ENCODE results near the gene PWP1. TPM values are rescaled to one million over a fixed set of nuclear protein-coding genes. Genes with fewer than 3 reads are reported as not detected.

PWP1 gene
- total RNA-seq, 1 donor from 2014 or later, result 63.2 TPM

- no peaks in the 10 kb centered on the region for H3K27me3 Mint-ChIP-seq
- H3K4me1 Mint-ChIP-seq, result peaks cover 1% of the 10 kb centered on the region
Observed at GRCh38 chr12:107732365-107732764, 46.8 kb downstream of the PWP1 start.

GRCh38 chr12:107734139-107734538 is 48.5 kb downstream of the PWP1 start:
- no peak for DNase-seq
- Mint-ChIP-seq H3K27ac (no peak overlapping the region), H3K27me3 (no peaks in the 10 kb centered on the region), H3K4me3 (no peak overlapping the region), H3K36me3 (ENCODE audit: low read depth) (peaks cover 51% of the 10 kb centered on the region), H3K4me1 (peaks cover 5% of the 10 kb centered on the region), H3K9me3 (no peaks in the 10 kb centered on the region)
- intact Hi-C loops (cut with micrococcal nuclease), result no loop called here

More at GRCh38 chr12:107732365-107732764, 46.8 kb downstream of the PWP1 start:
- Mint-ChIP-seq H3K27ac (no peak overlapping the region), H3K36me3 (ENCODE audit: low read depth) (peaks cover 34% of the 10 kb centered on the region), H3K4me3 (no peak overlapping the region), H3K9me3 (no peaks in the 10 kb centered on the region)
- intact Hi-C loops (cut with micrococcal nuclease), result no loop called here
- DNase-seq, result no peak

- Mint-ChIP-seq H3K9me3 (no peaks in the 10 kb centered on the region), H3K27me3 (no peaks in the 10 kb centered on the region), H3K27ac (no peak overlapping the region), H3K4me1 (peaks cover 5% of the 10 kb centered on the region), H3K4me3 (no peak overlapping the region), H3K36me3 (ENCODE audit: low read depth) (peaks cover 58% of the 10 kb centered on the region)
- DNase-seq, result no peak
- intact Hi-C loops (cut with micrococcal nuclease), result no loop called here
Observed at GRCh38 chr12:107735763-107736162, 50.2 kb downstream of the PWP1 start.

GRCh38 chr12:107736914-107737313 is 51.3 kb downstream of the PWP1 start:
- DNase-seq, result no peak
- intact Hi-C loops (cut with micrococcal nuclease), result no loop called here
- Mint-ChIP-seq H3K4me3 (no peak overlapping the region), H3K4me1 (peaks cover 5% of the 10 kb centered on the region), H3K9me3 (no peaks in the 10 kb centered on the region), H3K27ac (no peak overlapping the region), H3K36me3 (ENCODE audit: low read depth) (peaks cover 68% of the 10 kb centered on the region), H3K27me3 (no peaks in the 10 kb centered on the region)

- Mint-ChIP-seq H3K9me3 (no peaks in the 10 kb centered on the region), H3K4me1 (peaks cover 2% of the 10 kb centered on the region), H3K27ac (no peak overlapping the region), H3K27me3 (no peaks in the 10 kb centered on the region), H3K4me3 (no peak overlapping the region), H3K36me3 (ENCODE audit: low read depth) (peaks cover 42% of the 10 kb centered on the region)
- intact Hi-C loops (cut with micrococcal nuclease), result no loop called here
- no peak for DNase-seq
Observed at GRCh38 chr12:107748472-107748871, 62.9 kb downstream of the PWP1 start.

- Mint-ChIP-seq H3K9me3 (no peaks in the 10 kb centered on the region), H3K4me1 (peaks cover 2% of the 10 kb centered on the region), H3K27ac (no peak overlapping the region), H3K4me3 (no peak overlapping the region), H3K36me3 (ENCODE audit: low read depth) (peaks cover 44% of the 10 kb centered on the region), H3K27me3 (no peaks in the 10 kb centered on the region)
- no peak for DNase-seq
- intact Hi-C loops (cut with micrococcal nuclease), result no loop called here
Observed at GRCh38 chr12:107749083-107749482, 63.5 kb downstream of the PWP1 start.

GRCh38 chr12:107759410-107759809 is 73.8 kb downstream of the PWP1 start:
- H3K9me3 Mint-ChIP-seq, result no peaks in the 10 kb centered on the region

GRCh38 chr12:107760207-107760808 is 74.7 kb downstream of the PWP1 start:
- H3K27me3 Mint-ChIP-seq, result peaks cover 4% of the 10 kb centered on the region
- H3K27ac Mint-ChIP-seq, result peak overlapping the region; percentile 86
- peak overlapping the region; percentile 93 for H3K4me3 Mint-ChIP-seq
- DNase-seq, result peak; percentile 79
- intact Hi-C loops (cut with micrococcal nuclease), result loop anchor here (2.0 to 10.0 kb wide), 4 partner anchors 124 to 872 kb away; partner anchors contain the start of genes FICD and SELPLG
- H3K9me3 Mint-ChIP-seq, result no peaks in the 10 kb centered on the region
- H3K36me3 Mint-ChIP-seq (ENCODE audit: low read depth), result peaks cover 19% of the 10 kb centered on the region
- H3K4me1 Mint-ChIP-seq, result peaks cover 26% of the 10 kb centered on the region

More at GRCh38 chr12:107759410-107759809, 73.8 kb downstream of the PWP1 start:
- Mint-ChIP-seq H3K4me3 (peak overlapping the region; percentile 93), H3K27ac (peak overlapping the region; percentile 86), H3K27me3 (peaks cover 4% of the 10 kb centered on the region), H3K36me3 (ENCODE audit: low read depth) (peaks cover 25% of the 10 kb centered on the region), H3K4me1 (peaks cover 26% of the 10 kb centered on the region)
- peak; percentile 73 for DNase-seq
- intact Hi-C loops (cut with micrococcal nuclease), result no loop called here

GRCh38 chr12:107760809-107761501 is 75.4 kb downstream of the PWP1 start, which contains the start of gene PRDM4:
Gene PRDM4, minus strand, starts transcription at chr12:107761137. Its CDS starts 622 bp downstream, at chr12:107760515.
- H3K4me3 Mint-ChIP-seq, result peak within 1 kb of the TSS; percentile 93
- H3K27ac Mint-ChIP-seq, result peak within 1 kb of the TSS; percentile 88
- H3K27me3 Mint-ChIP-seq, result peaks cover 7% of the 10 kb centered on the region
- H3K4me1 Mint-ChIP-seq, result peaks cover 26% of the 10 kb centered on the region
- intact Hi-C loops (cut with micrococcal nuclease), result loop anchor here (1.0 to 10.0 kb wide), 6 partner anchors 76 to 871 kb away; partner anchors contain the start of genes CRY1, FICD, PWP1 and SELPLG
- DNase-seq, result peak; percentile 98
- no peaks in the 10 kb centered on the region for H3K9me3 Mint-ChIP-seq
- peaks cover 18% of the 10 kb centered on the region for H3K36me3 Mint-ChIP-seq (ENCODE audit: low read depth)

- peaks cover 15% of the 10 kb centered on the region for H3K36me3 Mint-ChIP-seq (ENCODE audit: low read depth)
- peak overlapping the region; percentile 93 for H3K4me3 Mint-ChIP-seq
- H3K27me3 Mint-ChIP-seq, result peaks cover 7% of the 10 kb centered on the region
- no peak for DNase-seq
- no peaks in the 10 kb centered on the region for H3K9me3 Mint-ChIP-seq
- H3K4me1 Mint-ChIP-seq, result peaks cover 26% of the 10 kb centered on the region
- peak overlapping the region; percentile 88 for H3K27ac Mint-ChIP-seq
- intact Hi-C loops (cut with micrococcal nuclease), result loop anchor here (1.0 to 10.0 kb wide), 6 partner anchors 76 to 871 kb away; partner anchors contain the start of genes CRY1, FICD, PWP1 and SELPLG
Observed at GRCh38 chr12:107761502-107761904, 75.9 kb downstream of the PWP1 start.

Other genes starting within 250 kb of the PWP1 start
- 30.2 and 31.1 TPM in 2 replicates for gene PRDM4, start 75.3 kb downstream of the PWP1 start, total RNA-seq
- gene ASCL4, start 88.9 kb downstream of the PWP1 start, total RNA-seq, result not detected in 2 replicates